WI38 (cell line): ENCODE results near the gene CLDN7.
A peak's percentile ranks its signal among the peaks of the same experiment; 100 is the strongest.

Experiments used
- H3K4me3 ChIP-seq: 2 replicates; pipeline ENCODE4 v1.5.1; 2011; ENCODE audit warnings: low read depth, mild to moderate bottlenecking, control low read depth, low read length
- CTCF ChIP-seq: IDR thresholded peaks from 2 replicates; pipeline ENCODE4 v1.5.1; 2012; ENCODE audit warnings: low read depth, mild to moderate bottlenecking, control low read depth, low read length

The CLDN7 gene

DNA sequence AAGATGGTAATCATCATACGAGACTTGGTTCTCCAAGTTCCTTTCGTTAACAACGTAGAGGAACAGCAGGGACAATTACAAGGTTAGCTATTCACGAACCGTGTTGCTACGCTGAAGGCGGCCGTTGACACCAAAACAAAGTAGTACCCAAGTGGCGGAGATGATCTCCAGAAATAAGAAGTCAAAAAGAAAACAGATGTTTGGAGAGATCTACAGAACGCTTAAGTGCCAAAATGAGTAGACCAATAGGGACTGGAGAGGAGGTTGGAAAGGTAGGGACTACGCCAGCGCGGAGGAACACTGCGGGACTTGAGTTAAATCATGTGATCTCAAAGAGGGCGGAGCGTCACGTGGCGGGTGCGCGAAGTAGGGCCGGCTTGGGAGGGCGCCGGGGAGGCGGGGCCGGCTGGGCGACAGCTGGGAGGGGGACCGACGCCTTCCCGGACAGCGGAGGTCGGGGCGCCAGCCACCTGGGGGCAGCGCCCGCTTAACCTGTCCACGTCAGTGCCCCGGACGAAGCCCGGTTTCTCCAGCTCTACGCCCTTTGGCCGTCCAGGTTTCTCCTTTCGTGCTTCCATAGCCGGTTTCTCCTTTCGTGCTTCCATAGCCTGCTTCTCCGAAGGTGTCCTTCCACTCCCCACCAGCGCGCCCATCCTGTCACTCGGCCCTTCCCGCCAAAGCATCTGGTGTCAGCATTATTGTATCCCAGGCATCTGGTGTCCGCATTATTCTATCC lies 19.4 kb downstream of the CLDN7 start:
- TF ChIP-seq CTCF: no peak
- H3K4me3 ChIP-seq: peak overlapping the region; percentile 92

- no peak for TF ChIP-seq CTCF
- peak within 1 kb of the TSS; percentile 92 for H3K4me3 ChIP-seq
These were observed 20.2 kb downstream of the CLDN7 start, which contains the start of gene GABARAP for GRCh38 chr17:7241783-7242716. Gene GABARAP (minus strand): TSS chr17:7242449. CDS start chr17:7242330, 119 bp downstream.

GRCh38 chr17:7241090-7241733 lies 21.1 kb downstream of the CLDN7 start:
- peak overlapping the region; percentile 92 for H3K4me3 ChIP-seq
- no peak for TF ChIP-seq CTCF

DNA sequence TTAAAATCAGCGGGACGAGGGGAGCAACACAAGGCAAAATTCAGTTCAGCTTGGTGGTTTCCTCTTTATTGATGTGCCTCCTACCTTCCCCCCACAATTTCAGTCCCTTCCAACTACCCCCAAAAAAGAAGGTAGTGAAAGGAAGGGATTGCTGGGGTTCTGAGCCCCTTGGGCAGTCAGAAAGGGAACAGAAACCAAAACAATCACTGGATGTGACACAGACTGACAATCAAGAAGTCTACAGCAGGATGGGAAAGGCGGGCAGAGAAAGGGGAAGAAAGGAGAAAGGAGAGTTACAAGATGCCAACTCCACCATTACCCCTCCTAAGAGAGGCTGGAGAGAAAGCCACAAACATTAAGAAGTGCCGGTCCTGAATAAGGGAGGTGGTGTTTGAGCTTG lies 21.9 kb downstream of the CLDN7 start:
- H3K4me3 ChIP-seq: peak overlapping the region; percentile 92
- no peak for TF ChIP-seq CTCF

DNA sequence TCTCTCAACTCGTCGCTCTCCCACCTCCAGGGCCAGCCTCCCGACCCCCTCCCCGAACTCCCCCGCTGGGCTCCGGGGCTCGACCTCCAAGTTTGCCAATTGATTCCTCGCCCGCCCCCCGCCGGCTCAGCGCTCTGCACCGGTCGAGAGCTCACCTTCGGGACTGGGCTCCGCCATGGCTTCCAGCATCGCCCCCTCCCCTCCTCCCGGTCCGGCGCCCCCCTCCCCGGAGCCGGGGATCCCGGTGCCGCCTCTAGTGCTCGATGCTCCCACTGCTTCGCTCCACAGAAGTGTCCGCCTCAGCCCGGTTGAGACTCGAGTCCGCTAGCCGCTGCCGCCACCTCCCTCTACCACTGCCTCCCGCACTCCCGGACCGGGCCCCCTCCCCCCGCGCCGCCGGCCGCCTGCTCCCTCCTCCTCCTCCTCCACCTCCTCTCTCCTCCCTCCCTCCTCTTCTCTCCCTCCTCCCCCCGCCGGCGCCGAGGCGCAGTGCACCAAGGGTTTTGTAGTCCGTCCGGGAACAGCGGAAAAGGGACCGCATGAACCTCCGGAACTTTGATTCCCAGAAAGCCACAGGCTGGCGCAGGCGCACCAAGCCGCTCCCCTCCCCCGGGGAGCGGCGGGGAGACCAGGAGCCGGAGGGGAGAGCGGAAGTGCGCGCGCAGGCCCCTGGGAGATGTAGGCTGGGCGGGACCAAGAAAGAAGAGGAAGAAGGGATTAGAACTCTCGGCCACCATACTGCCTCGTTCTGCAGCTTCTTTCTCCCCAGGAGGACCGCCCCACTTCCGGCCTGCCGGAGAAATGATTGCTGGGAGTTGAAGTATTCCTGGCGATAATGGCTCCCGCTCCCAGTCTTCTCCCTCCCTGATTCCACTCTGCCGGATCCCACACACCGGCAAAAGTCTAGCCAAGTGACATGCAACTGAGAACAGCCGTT lies 22.9 kb downstream of the CLDN7 start, which contains the start of gene PHF23:
TSS of gene PHF23 (minus strand) at position 367 of the 937 bp plus-strand sequence. CDS start at position 189, 178 bp downstream.
- TF ChIP-seq CTCF: no peak

DNA sequence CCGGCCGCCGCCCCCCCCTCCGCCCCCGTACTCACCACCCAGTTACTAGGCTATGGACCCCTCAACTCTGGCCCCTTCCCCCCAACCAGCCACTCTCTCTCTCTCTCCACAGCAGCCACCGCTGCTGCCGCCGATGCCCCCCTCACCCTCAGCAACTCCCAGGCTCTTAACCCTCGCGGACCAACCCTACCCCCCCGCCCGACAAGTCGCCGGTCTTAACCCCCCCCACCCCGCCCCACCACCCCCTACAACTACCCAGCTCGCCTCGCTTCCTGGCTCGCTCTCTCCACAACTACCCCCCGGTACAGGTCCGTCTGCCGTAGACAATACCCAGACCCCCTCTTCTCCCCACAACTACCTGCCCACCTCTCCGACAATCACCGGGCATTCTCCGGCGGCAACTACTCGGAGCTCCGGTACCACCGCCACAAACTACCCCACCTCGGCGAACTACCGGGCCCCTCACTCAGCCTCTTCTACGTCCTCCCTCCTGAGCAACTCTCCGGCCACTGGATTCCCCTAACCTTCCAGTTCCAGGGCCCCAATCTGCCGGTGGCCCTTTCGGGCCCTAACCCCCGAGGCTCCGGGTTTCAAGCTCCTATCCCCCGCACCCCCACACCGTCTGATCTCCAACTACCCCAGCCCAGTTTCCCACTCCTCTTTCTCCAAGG lies 23.7 kb downstream of the CLDN7 start:
- H3K4me3 ChIP-seq: peak overlapping the region; percentile 99

More for the DNA sequence above, 22.9 kb downstream of the CLDN7 start, which contains the start of gene PHF23:
- peak within 1 kb of the TSS; percentile 99 for H3K4me3 ChIP-seq

More for the DNA sequence above, 23.7 kb downstream of the CLDN7 start:
- TF ChIP-seq CTCF: no peak
